ENCODE results near the gene IQGAP3. TPM values are rescaled to one million over a fixed set of nuclear protein-coding genes. Genes with fewer than 3 reads are reported as not detected.

Gene IQGAP3
- polyA plus RNA-seq, 1 experiment: 28.1 TPM

- Histone ChIP-seq H3K4me3 (ENCODE audit: low read depth, low read length) (peak overlapping the region; percentile 99), H3K36me3 (ENCODE audit: control insufficient read depth, insufficient read depth, low read length) (no peaks in the 10 kb centered on the region), H3K27me3 (ENCODE audit: control insufficient read depth, insufficient read depth, low read length) (no peaks in the 10 kb centered on the region)
- TF ChIP-seq CTCF (IDR thresholded peaks at IDR 0.05; ENCODE audit: insufficient read depth, low read depth, low read length): peak; percentile 63
- CTCF ChIA-PET: interaction anchor here (0.8 to 5.8 kb wide), 10 partner anchors 11 to 100 kb away, joined by 3 to 29 read pairs (median 4); partner anchors contain the start of gene GPATCH4
- DNase-seq (ENCODE audit: low read depth): no peak
- POLR2A ChIA-PET: interaction anchor here (0.6 to 1.2 kb wide), 5 partner anchors 11 to 91 kb away, joined by 3 to 10 read pairs (median 8); no protein-coding TSS in a partner anchor
Observed at GRCh38 chr1:156500793-156501506, 71.4 kb downstream of the IQGAP3 start.

GRCh38 chr1:156500543-156500792 lies 71.9 kb downstream of the IQGAP3 start, which contains the start of gene MEF2D:
MEF2D (minus strand) TSS chr1:156500775; CDS start chr1:156483292, 17,483 bp downstream.
- Histone ChIP-seq H3K4me3 (ENCODE audit: low read depth, low read length) (peak within 1 kb of the TSS; percentile 99), H3K36me3 (ENCODE audit: control insufficient read depth, insufficient read depth, low read length) (no peaks in the 10 kb centered on the region), H3K27me3 (ENCODE audit: control insufficient read depth, insufficient read depth, low read length) (no peaks in the 10 kb centered on the region)
- POLR2A ChIA-PET: interaction anchor here (0.6 to 1.2 kb wide), 3 partner anchors 10 to 92 kb away, joined by 8 to 10 read pairs (median 10); no protein-coding TSS in a partner anchor
- TF ChIP-seq CTCF (IDR thresholded peaks at IDR 0.05; ENCODE audit: insufficient read depth, low read depth, low read length): no peak
- CTCF ChIA-PET: interaction anchor here (0.8 to 5.8 kb wide), 9 partner anchors 10 to 115 kb away, joined by 3 to 29 read pairs (median 4); partner anchors contain the start of gene GPATCH4
- DNase-seq (ENCODE audit: low read depth): no peak

- Histone ChIP-seq H3K27me3 (ENCODE audit: control insufficient read depth, insufficient read depth, low read length) (no peaks in the 10 kb centered on the region), H3K36me3 (ENCODE audit: control insufficient read depth, insufficient read depth, low read length) (peaks cover under 1% of the 10 kb centered on the region), H3K4me3 (ENCODE audit: low read depth, low read length) (peak overlapping the region; percentile 99)
- CTCF ChIA-PET: interaction anchor here (1.0 to 5.8 kb wide), 7 partner anchors 10 to 114 kb away, joined by 3 to 29 read pairs (median 5); partner anchors contain the start of gene GPATCH4
- POLR2A ChIA-PET: interaction anchor here (0.6 to 1.2 kb wide), 4 partner anchors 10 to 92 kb away, joined by 4 to 10 read pairs (median 9); no protein-coding TSS in a partner anchor
- DNase-seq (ENCODE audit: low read depth): no peak
- TF ChIP-seq CTCF (IDR thresholded peaks at IDR 0.05; ENCODE audit: insufficient read depth, low read depth, low read length): no peak
Observed at GRCh38 chr1:156499842-156500542, 72.4 kb downstream of the IQGAP3 start.

- ChIA-PET CTCF (interaction anchor here (1.6 to 5.8 kb wide), 3 partner anchors 9 to 114 kb away, joined by 3 to 29 read pairs (median 14); no protein-coding TSS in a partner anchor), POLR2A (interaction anchor here (0.6 kb wide), 1 partner anchor 19 kb away, joined by 4 read pairs; no protein-coding TSS in a partner anchor)
- H3K4me3 ChIP-seq (ENCODE audit: low read depth, low read length): peak overlapping the region; percentile 99
- no peak for DNase-seq (ENCODE audit: low read depth)
- H3K27me3 ChIP-seq (ENCODE audit: control insufficient read depth, insufficient read depth, low read length): no peaks in the 10 kb centered on the region
- TF ChIP-seq CTCF (IDR thresholded peaks at IDR 0.05; ENCODE audit: insufficient read depth, low read depth, low read length): no peak
- peaks cover 4% of the 10 kb centered on the region for H3K36me3 ChIP-seq (ENCODE audit: control insufficient read depth, insufficient read depth, low read length)
Observed at GRCh38 chr1:156499194-156499841, 73.0 kb downstream of the IQGAP3 start.
